Measurements from ENCODE around the gene SLC12A4.

Gene SLC12A4

DNA sequence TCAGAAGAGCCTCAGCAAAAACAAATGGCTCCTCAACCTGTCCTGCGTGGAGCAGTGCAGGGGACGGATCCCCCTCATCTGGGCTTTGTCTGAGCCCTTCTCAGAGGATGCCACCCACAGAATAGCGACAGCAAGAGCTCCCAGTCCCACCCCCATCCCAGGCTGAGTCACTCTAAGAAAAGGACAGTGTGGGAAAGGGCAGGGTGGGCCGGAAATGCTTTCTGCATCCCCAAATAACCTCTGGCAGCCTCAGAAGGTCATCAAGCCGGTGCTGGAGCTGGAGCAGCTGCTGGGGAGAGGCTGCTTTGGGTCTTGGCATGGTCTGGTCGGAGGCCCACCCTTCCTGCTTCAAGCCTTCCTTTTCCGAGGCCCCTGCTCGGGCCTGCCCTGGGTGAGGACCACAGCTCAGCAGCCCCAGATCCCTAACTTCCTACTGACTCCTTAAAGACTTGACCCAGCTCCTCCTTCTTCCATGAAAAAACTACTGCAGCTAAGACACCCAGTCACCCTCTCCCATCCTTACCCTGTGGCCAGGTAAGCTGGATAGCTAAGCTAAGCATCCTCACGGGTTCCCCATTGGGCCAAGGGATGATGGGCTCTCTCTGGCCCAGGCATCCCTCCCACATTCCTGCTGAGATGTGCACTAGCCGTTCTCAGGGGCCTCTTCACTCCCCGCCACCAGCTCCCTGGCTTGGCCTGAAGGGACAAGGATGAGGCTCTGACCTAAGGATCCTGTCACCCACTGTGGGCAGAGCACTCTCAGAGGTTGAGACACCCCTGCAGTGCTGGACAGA lies 8.7 kb downstream of the SLC12A4 start:
- ATAC-seq: no peak
- Mint-ChIP-seq H3K9me3 (no peaks in the 10 kb centered on the region), H3K27ac (peak overlapping the region; percentile 60), H3K4me3 (no peak overlapping the region), H3K36me3 (peaks cover 30% of the 10 kb centered on the region), H3K4me1 (peaks cover 4% of the 10 kb centered on the region)
- no peak for DNase-seq (ENCODE audit: low spot score in 2 of 2)

DNA sequence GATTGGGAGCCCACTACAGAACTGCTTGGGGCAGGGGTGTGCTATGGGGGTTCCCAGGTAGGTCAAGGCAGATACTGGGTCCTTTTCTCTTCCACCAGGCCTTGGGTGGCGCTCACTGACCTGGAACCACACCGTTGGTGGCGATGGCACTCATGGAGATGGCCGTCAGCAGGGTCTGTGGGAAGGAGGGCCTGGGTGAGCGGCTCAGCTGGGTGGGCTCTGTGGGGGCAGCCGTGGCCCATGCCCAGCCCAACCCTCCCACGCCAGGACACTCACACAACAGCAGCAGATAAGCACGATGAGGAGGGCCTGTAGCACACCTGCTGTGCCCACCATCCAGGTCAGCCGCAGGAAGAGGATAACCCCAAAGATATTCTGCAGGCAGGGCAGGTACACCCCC lies 10.8 kb downstream of the SLC12A4 start:
- Mint-ChIP-seq H3K4me1 (no peaks in the 10 kb centered on the region), H3K27ac (no peak overlapping the region), H3K4me3 (no peak overlapping the region), H3K36me3 (peaks cover 29% of the 10 kb centered on the region), H3K9me3 (no peaks in the 10 kb centered on the region)
- DNase-seq (ENCODE audit: low spot score in 2 of 2) (no peak), ATAC-seq (no peak)

DNA sequence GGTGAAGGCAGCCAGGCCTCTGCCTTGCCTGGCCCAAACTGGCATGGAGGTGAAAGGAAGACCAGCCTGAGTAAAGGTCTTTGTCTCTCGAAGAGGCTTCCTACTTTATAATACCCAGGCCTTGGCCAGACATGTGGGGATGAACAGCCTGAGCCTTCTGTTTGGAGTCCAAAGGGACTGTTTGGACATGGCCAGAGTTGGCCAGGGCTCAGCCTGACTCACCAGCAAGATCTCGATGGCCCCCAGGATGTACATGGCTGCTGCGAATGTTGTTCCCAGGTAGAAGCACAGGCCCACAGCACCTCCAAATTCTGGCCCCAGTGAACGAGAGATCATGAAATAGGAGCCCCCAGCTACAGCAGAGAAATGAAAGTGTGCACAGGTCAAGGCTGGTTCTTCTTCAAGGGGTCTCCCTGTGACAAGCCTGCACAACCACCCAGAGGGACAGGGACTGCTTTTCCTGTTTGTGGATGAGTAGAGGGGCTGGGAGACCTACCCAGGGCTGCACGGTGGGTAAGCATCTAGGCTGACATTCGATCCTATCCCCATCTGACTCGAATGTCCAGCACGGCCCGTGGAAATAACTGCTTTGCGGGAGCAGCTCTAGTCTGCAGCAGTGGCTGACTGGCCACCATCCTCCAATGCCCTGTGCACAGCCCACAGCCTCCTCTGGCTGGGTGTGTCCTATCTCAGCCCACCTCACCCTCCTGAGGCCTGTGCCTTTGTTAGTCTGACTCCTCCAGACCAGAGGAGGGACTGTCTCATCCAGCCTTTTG lies 13.8 kb downstream of the SLC12A4 start:
- ATAC-seq (peak; percentile 5), DNase-seq (ENCODE audit: low spot score in 2 of 2) (no peak)
- Mint-ChIP-seq H3K4me3 (no peak overlapping the region), H3K36me3 (peaks cover 17% of the 10 kb centered on the region), H3K4me1 (no peaks in the 10 kb centered on the region), H3K27ac (peak overlapping the region; percentile 54), H3K9me3 (no peaks in the 10 kb centered on the region)

DNA sequence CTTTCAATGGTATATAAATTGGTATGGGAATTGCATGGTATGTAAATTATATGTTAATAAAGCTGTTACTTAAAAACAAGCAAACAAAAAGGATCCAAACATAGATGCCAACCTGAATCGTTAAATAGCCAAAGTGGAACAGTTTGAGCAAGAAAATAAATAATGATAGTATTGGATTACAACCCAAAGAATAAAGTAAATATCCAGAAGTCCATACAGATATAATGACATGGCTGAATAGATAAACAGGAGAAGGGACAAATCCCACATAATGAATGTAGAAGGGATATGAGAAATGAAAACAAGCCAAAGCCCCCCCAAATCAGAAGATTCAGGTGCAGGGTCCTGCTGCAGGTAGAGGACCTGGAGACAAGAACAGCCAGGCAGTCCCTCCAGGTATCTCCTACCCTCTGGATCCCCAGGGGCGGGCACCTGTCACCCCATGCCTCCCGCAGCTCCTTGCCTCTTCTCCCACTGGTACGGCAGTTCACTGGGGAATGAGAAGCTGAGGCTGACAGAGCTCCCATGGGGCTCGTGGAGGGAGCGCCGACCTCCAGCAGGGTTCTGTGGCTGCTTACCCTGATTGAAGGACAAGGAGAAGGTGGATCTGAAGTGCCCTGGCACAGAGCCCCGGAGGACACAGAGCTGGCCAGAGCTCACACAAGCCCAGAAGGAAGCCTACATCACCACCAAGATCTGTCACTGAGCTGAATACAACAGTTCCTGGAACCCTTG lies 14.6 kb downstream of the SLC12A4 start:
- Mint-ChIP-seq H3K36me3 (peaks cover 17% of the 10 kb centered on the region), H3K9me3 (no peaks in the 10 kb centered on the region), H3K4me1 (no peaks in the 10 kb centered on the region), H3K4me3 (no peak overlapping the region), H3K27ac (peak overlapping the region; percentile 54)
- DNase-seq (ENCODE audit: low spot score in 2 of 2): no peak
- ATAC-seq: no peak

DNA sequence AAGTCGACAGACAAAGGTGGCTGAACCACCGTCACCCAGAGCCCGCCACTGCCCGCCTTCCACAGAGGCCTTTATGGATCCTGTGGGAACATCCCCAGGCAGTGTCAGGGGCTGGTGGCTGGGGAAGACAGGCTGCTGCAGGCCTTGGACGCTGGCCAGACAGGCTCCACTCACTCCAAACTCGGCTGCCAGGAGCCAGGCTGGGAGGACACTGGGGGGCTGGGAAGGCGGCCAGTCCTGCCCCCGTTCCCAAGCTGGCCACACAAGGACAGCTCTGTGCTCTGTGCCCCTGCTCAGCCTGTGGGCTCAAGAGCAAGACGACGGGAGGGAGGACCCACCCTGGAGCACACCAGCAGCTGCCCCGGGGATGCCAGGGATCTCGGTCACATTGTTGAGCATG lies 17.0 kb downstream of the SLC12A4 start:
- no peak overlapping the region for H3K27ac Mint-ChIP-seq
- ATAC-seq: no peak
- H3K9me3 Mint-ChIP-seq: no peaks in the 10 kb centered on the region
- H3K4me3 Mint-ChIP-seq: no peak overlapping the region
- DNase-seq (ENCODE audit: low spot score in 2 of 2): no peak
- peaks cover 20% of the 10 kb centered on the region for H3K36me3 Mint-ChIP-seq
- no peaks in the 10 kb centered on the region for H3K4me1 Mint-ChIP-seq

DNA sequence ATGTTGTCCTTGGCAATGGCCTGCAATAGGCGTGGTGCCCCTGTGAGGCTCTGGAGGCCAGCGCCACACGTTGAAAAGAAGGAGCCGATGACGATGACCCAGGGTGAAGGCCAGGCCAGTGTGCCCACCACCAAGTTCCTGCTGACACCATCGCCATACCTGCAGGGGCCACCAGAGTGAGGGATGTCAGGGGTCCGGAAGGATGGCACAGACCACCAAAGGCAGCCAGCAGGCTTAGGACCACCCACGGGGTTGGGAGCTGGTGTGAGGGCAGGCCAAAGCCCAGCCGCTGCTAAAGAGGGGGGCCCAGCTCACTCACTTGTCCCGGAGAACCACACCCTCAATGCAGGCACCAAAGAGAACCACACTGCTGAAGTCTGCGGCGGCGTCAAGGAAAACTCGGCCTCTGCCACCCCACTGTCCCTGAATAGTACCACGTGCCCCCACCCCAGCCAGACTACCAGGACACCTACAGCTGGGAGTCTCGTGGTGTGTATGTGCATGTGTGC lies 18.0 kb downstream of the SLC12A4 start:
- ATAC-seq: no peak
- Mint-ChIP-seq H3K4me3 (no peak overlapping the region), H3K36me3 (peaks cover 24% of the 10 kb centered on the region), H3K27ac (peak overlapping the region; percentile 10), H3K9me3 (no peaks in the 10 kb centered on the region), H3K4me1 (no peaks in the 10 kb centered on the region)
- no peak for DNase-seq (ENCODE audit: low spot score in 2 of 2)

DNA sequence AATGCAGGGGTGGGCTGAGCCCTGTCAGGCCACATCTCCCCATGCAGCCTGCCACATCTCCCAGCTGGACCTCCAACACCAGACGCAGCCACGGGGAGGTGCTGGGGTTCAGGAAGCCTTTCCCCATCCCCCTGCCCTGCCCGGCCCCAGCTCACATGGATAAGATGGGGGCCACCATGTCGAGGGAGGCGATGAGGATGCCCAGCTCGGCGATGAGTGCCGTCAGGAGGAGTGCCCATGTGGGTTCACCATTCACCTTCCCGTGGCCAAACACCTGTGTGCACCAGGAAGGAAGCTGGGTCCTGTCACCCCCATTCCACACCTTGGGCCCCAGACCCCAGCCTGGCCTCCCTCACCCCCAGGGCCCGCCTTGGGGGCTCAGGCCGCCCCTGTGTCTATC lies 18.8 kb downstream of the SLC12A4 start:
- no peaks in the 10 kb centered on the region for H3K9me3 Mint-ChIP-seq
- H3K36me3 Mint-ChIP-seq: peaks cover 31% of the 10 kb centered on the region
- no peak overlapping the region for H3K4me3 Mint-ChIP-seq
- H3K4me1 Mint-ChIP-seq: no peaks in the 10 kb centered on the region
- H3K27ac Mint-ChIP-seq: no peak overlapping the region
- ATAC-seq (no peak), DNase-seq (ENCODE audit: low spot score in 2 of 2) (no peak)

DNA sequence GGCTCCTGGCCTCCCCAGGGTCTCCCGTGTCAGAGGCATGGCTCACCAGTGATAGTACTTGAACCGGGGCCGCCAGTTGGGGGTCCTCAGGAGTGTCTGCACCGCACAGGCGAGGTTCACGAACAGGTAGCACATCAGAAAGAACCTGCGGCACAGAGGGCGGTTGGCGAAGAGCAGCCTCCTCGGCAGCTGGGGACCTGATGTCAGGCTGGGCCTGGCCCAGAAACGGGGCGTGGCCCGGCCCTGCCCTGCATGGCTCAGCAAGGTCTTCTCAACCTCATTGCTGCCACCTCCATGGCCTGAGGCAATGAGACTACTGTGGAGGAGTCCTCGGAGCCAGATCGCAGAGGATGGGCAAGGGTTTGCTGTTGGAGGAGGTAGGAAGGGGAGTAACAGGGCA lies 20.4 kb downstream of the SLC12A4 start:
- Mint-ChIP-seq H3K9me3 (no peaks in the 10 kb centered on the region), H3K4me3 (no peak overlapping the region), H3K4me1 (no peaks in the 10 kb centered on the region), H3K27ac (peak overlapping the region; percentile 10), H3K36me3 (peaks cover 34% of the 10 kb centered on the region)
- ATAC-seq (no peak), DNase-seq (ENCODE audit: low spot score in 2 of 2) (no peak)

DNA sequence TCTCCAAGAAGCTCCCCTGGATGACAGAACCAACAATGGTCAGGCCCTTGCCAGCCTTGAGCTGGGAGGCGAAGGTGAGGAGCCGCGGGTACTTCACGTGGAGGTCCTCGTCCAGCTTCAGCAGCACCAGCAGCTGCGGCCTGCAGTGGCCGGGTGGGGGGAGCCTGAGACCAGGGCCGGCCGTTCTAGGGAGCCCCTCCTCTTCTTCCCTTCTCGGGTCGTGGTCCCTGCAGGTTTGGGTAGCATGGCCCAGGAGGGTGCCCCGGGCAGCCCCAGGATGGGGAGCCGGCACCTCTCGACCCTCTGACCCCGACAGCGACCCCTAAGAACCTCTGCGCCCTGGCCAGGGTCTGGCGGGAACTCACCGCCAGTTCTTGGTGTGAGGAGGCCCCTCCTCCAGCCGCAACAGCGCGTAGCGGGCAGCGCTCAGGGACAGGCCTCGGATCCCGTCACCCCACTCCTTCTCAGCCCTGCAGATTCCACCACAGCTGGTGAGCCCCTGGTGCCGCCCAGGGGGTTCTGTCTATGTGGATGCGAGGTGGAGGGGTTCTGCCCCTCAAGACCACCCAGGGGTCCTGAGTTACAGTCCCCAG lies 21.4 kb downstream of the SLC12A4 start:
- Mint-ChIP-seq H3K36me3 (peaks cover 38% of the 10 kb centered on the region), H3K9me3 (no peaks in the 10 kb centered on the region), H3K27ac (no peak overlapping the region), H3K4me1 (peaks cover 4% of the 10 kb centered on the region), H3K4me3 (no peak overlapping the region)
- no peak for DNase-seq (ENCODE audit: low spot score in 2 of 2)
- ATAC-seq: no peak

DNA sequence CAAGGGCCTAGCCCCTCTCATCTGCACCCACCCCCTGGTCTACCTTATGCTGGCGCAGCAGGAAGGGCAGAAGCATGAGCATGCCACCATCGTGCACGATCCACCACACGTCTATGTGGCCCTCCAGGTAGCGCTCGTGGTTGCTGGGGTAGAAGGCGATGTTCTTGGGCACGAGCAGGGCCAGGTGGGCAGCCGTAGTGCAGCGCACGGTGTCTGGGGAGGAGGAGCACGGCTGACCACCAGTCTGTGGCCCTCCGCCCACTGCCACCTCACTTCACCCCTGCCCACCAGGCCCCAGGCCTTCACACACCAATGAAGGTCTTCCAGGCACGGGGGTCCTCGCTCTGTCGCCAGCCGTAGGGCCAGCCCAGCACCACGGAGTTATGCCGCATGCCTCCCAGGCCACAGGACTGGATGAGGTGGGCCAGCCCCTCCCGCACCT lies 22.3 kb downstream of the SLC12A4 start:
- no peaks in the 10 kb centered on the region for H3K9me3 Mint-ChIP-seq
- H3K36me3 Mint-ChIP-seq: peaks cover 39% of the 10 kb centered on the region
- DNase-seq (ENCODE audit: low spot score in 2 of 2) (no peak), ATAC-seq (no peak)
- H3K27ac Mint-ChIP-seq: no peak overlapping the region
- peaks cover 12% of the 10 kb centered on the region for H3K4me1 Mint-ChIP-seq
- H3K4me3 Mint-ChIP-seq: no peak overlapping the region

DNA sequence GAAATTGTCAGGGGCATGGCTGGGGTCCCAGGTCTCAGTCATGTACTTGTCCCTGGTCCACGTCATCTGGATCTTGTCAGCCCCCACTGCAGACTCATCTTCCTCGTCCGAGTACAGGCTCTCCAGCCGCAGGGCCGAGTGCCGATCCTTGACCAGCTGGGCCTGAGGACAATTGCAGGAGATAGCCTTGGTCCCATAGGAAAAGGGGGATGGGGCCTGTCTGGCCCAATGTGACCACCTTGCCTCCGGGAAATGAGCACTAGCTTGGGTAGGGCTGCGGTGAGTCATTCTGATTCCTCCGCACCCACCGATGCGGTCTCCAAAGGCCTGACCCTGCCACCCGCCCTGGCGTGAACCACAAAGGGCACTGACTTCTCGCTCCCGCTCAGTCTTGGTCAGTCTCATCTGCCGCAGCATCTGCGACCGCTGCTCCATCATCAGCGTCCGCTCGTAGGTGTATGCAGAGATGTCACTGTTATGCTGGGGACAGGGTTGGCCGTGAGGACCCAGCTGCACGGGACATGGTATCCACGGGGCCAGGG lies 23.0 kb downstream of the SLC12A4 start:
- DNase-seq (ENCODE audit: low spot score in 2 of 2) (no peak), ATAC-seq (no peak)
- Mint-ChIP-seq H3K27ac (no peak overlapping the region), H3K36me3 (peaks cover 33% of the 10 kb centered on the region), H3K4me1 (peaks cover 12% of the 10 kb centered on the region), H3K9me3 (no peaks in the 10 kb centered on the region), H3K4me3 (no peak overlapping the region)

DNA sequence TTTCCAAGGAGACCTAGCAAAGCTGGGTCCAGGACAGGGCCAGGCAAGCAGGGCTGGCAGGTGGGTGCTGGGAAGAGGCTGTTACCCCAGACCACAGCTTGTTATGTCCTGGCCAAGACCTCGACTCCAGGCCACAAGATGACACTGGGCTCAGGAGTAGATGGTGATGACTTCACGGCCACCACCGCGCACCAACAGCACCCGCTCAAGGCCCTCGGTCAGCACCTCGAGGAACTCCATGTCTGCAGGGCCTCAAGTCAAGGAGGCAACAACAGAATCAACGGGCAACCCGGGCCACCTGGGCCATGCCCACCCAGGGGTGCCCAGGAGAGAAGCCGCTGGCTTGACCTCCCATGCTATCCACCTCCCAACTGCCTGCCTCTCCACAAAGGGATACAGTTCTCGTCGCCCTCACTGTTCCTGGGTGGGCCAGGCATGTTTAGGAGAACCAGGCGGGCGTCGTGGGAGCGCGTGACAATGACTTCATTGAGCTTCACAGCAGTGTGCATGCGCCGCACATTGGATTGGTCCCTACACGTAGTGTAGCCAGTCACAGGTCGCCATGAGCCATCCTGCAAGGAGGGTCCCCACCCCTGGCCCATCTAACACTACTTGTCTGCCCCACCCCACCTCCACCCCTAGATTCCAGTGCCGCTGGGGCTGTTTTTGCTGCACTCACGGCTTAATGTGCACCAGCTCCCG lies 23.6 kb downstream of the SLC12A4 start:
- DNase-seq (ENCODE audit: low spot score in 2 of 2) (no peak), ATAC-seq (no peak)
- Mint-ChIP-seq H3K36me3 (peaks cover 27% of the 10 kb centered on the region), H3K27ac (no peak overlapping the region), H3K4me3 (no peak overlapping the region), H3K4me1 (peaks cover 17% of the 10 kb centered on the region), H3K9me3 (no peaks in the 10 kb centered on the region)

DNA sequence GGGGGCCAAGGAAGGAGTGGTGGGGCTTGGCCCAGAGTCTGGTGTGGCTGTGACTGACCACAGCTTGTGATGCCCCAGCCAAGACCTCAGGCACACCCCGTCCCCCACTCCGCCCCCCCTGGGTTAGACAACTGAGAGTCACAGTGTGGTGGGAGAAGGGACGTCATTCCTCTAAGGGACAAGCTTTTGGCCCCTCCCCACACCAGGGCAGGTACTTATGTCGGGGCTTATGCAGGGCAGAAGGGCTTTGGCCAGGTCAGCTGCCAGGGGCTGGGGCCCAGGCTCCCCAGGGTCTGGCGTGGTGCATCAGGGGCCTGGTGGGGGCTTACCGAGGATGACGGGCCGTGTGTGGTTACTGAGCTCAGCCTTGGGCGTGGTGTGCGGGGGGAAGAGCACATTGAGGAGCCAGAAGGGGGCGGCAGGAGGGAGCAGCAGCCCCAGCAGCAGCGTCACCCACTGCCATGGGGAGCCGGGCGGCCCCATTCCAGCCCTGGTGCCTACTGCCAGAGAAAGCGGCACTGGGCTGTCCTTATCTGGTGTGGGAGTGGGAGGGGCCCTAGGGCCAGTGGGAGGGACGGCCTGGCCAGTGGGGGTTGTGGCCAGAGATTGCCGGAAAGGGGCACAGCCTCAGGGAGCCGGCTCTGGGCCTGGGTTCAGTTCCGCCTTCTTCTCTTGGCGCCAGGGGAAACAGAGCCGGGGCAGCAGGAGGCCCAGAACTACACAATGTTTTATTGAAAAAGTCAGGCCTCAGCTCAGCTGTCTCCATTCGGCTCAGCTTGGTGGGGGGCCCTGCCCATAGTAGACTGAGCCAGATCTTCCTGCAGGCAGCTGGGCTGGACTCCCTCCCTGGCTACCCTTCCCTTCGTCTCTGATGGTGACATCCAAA lies 24.6 kb downstream of the SLC12A4 start, which contains the start of gene LCAT:
Gene LCAT, minus strand, starts transcription at position 502 of the 886 bp plus-strand sequence. Its CDS starts 19 bp downstream, at position 483.
- H3K27ac Mint-ChIP-seq: no peak within 1 kb of the TSS
- peaks cover 36% of the 10 kb centered on the region for H3K36me3 Mint-ChIP-seq

More for the DNA sequence above, 24.6 kb downstream of the SLC12A4 start, which contains the start of gene LCAT:
- Mint-ChIP-seq H3K9me3 (no peaks in the 10 kb centered on the region), H3K4me3 (no peak within 1 kb of the TSS), H3K4me1 (peaks cover 20% of the 10 kb centered on the region)
- no peak for ATAC-seq
- no peak for DNase-seq (ENCODE audit: low spot score in 2 of 2)
